K562 (cell line): ENCODE measurements around the gene ZFYVE28. TPM values are rescaled to one million over a fixed set of nuclear protein-coding genes. Genes with fewer than 3 reads are reported as not detected.

Experiments used
- BACH1 ChIP-seq: fragments of 200-800 bp; sonication (Bioruptor generic); IDR thresholded peaks from 2 replicates; pipeline ENCODE4 v1.6.1; 2016; ENCODE audit warnings: missing genetic modification characterization, missing compliant biosample characterization
- BRF1 ChIP-seq: IDR thresholded peaks from 3 replicates; pipeline ENCODE4 v1.6.1; 2011; ENCODE audit warnings: borderline replicate concordance, mild to moderate bottlenecking; ENCODE audit not compliant: insufficient read length; ENCODE audit errors: extremely low read depth
- CHD2 ChIP-seq: IDR thresholded peaks from 2 replicates; pipeline ENCODE4 v1.6.1; 2011; ENCODE audit warnings: low read depth, low read length
- CXXC5 ChIP-seq: fragments of 250-450 bp; sonication (Bioruptor Pico); IDR thresholded peaks from 2 replicates; pipeline ENCODE4 v1.8.0; 2022; ENCODE audit warnings: inconsistent platforms, mild to moderate bottlenecking, moderate library complexity
- L3MBTL2 ChIP-seq: fragments of 450-650 bp; IDR thresholded peaks from 2 replicates; pipeline ENCODE4 v1.6.1; 2016; ENCODE audit warnings: mild to moderate bottlenecking, moderate library complexity
- MAFG ChIP-seq: fragments of 450-650 bp; conservative IDR thresholded peaks from 2 replicates; pipeline ENCODE4 v1.6.1; 2016; ENCODE audit warnings: missing genetic modification characterization, missing compliant biosample characterization
- MAFK ChIP-seq: IDR thresholded peaks from 2 replicates; pipeline ENCODE4 v1.6.1; 2011; ENCODE audit warnings: low read length, improper control_type of control experiment
- NR2C2 ChIP-seq, 2 experiments: fragments of 200-800 bp in 1 of 2; sonication (Bioruptor generic) in 1 of 2; sonication (generic) in 1 of 2; formaldehyde crosslinking in 1 of 2; IDR thresholded peaks; 2 replicates each; pipeline versions ENCODE4 v1.6.1 to v1.8.0; 2016 to 2022; ENCODE audit warnings: mild to moderate bottlenecking in 1 of 2, missing compliant biosample characterization in 1 of 2, missing genetic modification characterization in 1 of 2, missing genetic modification reagents in 1 of 2
- PURB ChIP-seq: sonication (generic); formaldehyde crosslinking; IDR thresholded peaks from 2 replicates; pipeline ENCODE4 v1.9.0; 2021; ENCODE audit warnings: low read depth, mild to moderate bottlenecking, missing genetic modification reagents
- TAL1 ChIP-seq: fragments of 450-650 bp; IDR thresholded peaks from 2 replicates; pipeline ENCODE4 v1.6.1; 2016; ENCODE audit warnings: mild to moderate bottlenecking
- ZBTB7A ChIP-seq: IDR thresholded peaks from 2 replicates; pipeline ENCODE4 v1.6.1; 2011; ENCODE audit warnings: low read depth, mild to moderate bottlenecking, low read length, moderate library complexity, borderline replicate concordance; ENCODE audit not compliant: control insufficient read depth
- ZNF589 ChIP-seq: fragments of 200-800 bp; sonication (Bioruptor generic); IDR thresholded peaks from 2 replicates; pipeline ENCODE4 v1.6.1; 2016; ENCODE audit warnings: low read depth, missing genetic modification characterization, missing compliant biosample characterization
- ZSCAN29 ChIP-seq: fragments of 450-650 bp; IDR thresholded peaks from 2 replicates; pipeline ENCODE4 v1.6.1; 2017
- polyA plus RNA-seq, 8 experiments: library from polyadenylated mRNA; depleted of rRNA in 4 of 8; stranded (reverse) in 5 of 8; unstranded in 3 of 8; fragments of >200 nt; fragmentation: Nextera tagmentation in 2 of 8; fragmentation: Illumina TruSeq in 1 of 8; extraction: Ambion mirVana in 2 of 8; extraction: Trizol in 1 of 8; gene quantifications; 2 replicates each; pipeline versions ENCODE4 v1.2.1 to v1.2.3, GENCODE V29; 2011 to 2014; ENCODE audit warnings: inconsistent platforms in 1 of 8, missing spikeins in 1 of 8
- total RNA-seq, 7 experiments: library from RNA; depleted of rRNA in 6 of 7; stranded (reverse); fragments of >200 nt in 6 of 7; fragmentation: Illumina TruSeq in 2 of 7; extraction: Trizol in 2 of 7; gene quantifications; 2 replicates each; pipeline versions ENCODE4 v1.2.1 to v1.2.3, GENCODE V29; 2011 to 2021; ENCODE audit warnings: low replicate concordance in 1 of 7
- TF ChIP-seq, protein P1 (sequence below), 2 experiments: fragments of 450-650 bp in 1 of 2; sonication (generic) in 1 of 2; formaldehyde crosslinking in 1 of 2; IDR thresholded peaks in 1 of 2; conservative IDR thresholded peaks in 1 of 2; 2 replicates each; pipeline versions ENCODE4 v1.6.1 to v1.8.1; 2016 to 2023; ENCODE audit warnings: mild to moderate bottlenecking in 2 of 2, moderate library complexity in 2 of 2, inconsistent platforms in 1 of 2, missing genetic modification reagents in 1 of 2
- TF ChIP-seq, protein P2 (sequence below), 2 experiments: fragments of 200-800 bp in 1 of 2; sonication (Bioruptor generic) in 1 of 2; sonication (generic) in 1 of 2; formaldehyde crosslinking in 1 of 2; IDR thresholded peaks in 1 of 2; conservative IDR thresholded peaks in 1 of 2; 2 replicates each; pipeline versions ENCODE4 v1.5.0 to v1.6.1; 2016 to 2020; ENCODE audit warnings: missing compliant biosample characterization in 1 of 2, missing genetic modification characterization in 1 of 2, missing genetic modification reagents in 1 of 2
- TF ChIP-seq, protein P3 (sequence below), 3 experiments: fragments of 200-800 bp in 1 of 3; fragments of 250-450 bp in 1 of 3; fragments of 450-650 bp in 1 of 3; sonication (Bioruptor Pico) in 1 of 3; sonication (Bioruptor generic) in 1 of 3; formaldehyde crosslinking in 1 of 3; IDR thresholded peaks; 2 replicates each; pipeline versions ENCODE4 v1.6.1 to v1.8.0; 2016 to 2022; ENCODE audit warnings: mild to moderate bottlenecking in 2 of 3, missing genetic modification characterization in 2 of 3, missing compliant biosample characterization in 1 of 3, moderate library complexity in 1 of 3
- TF ChIP-seq, protein P4 (sequence below): fragments of 450-650 bp; formaldehyde crosslinking; IDR thresholded peaks from 2 replicates; pipeline ENCODE4 v1.4.0; 2020; ENCODE audit warnings: mild to moderate bottlenecking, moderate library complexity

Gene ZFYVE28
- total and polyA plus RNA-seq, 9 of the 15 experiments (the other 6 are each of a cell fraction or from before 2014, with no cell fraction given): 1.3 to 24.8 (median 8.9) TPM

DNA sequence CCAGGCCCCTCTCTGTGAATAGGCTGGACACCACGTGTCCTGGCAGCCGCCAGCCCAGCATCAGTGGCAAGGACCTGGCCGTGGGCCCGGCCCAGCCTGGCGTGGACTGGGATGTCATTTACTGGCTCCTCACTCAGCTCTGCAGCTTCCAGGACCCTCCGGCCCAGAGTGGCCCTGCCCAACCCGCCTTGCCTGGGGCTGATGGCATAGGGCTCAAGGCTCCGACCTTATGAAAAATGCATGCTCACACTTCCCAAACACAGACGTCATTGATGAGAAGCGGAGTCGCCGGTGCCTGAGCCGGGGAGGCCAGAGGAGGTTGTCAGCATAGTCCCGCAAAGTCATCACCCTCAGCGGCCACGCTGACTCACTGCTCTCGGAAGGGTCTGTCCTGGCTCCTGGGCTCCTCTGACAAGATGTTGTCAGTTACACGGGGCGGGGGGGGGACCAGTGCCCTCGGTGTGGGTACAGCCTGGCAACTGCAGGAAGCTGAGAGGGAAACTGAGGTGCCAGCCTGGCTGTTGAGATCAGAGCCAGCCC is 14.6 kb upstream of the ZFYVE28 start (continued):
- TF ChIP-seq ZBTB7A (peak; percentile 58; the same call in 1 of the 2 replicates), MAFG (tag) (peak; percentile 88), CHD2 (no peak), ZNF589 (no peak), CXXC5 (CRISPR knock-in tag) (peak; percentile 36; the same call in 1 of the 2 replicates), PURB (CRISPR knock-in tag) (no peak), NR2C2 (CRISPR knock-in tag; IDR thresholded peaks at IDR 0.05) (no peak), NR2C2 (tag; IDR thresholded peaks at IDR 0.05) (peak; percentile 42; the same call in 1 of the 2 replicates), BRF1 (no peak), BACH1 (0 out of 2 replicates have a peak, but pooled peaks have one; percentile 45), TAL1 (0 out of 2 replicates have a peak, but pooled peaks have one; percentile 7), ZSCAN29 (no peak), MAFK (peak; percentile 81), L3MBTL2 (peak; percentile 54; the same call in 1 of the 2 replicates)
- TF ChIP-seq, protein P1, sequence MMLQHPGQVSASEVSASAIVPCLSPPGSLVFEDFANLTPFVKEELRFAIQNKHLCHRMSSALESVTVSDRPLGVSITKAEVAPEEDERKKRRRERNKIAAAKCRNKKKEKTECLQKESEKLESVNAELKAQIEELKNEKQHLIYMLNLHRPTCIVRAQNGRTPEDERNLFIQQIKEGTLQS (IDR thresholded peaks at IDR 0.05): peak; percentile 79
- TF ChIP-seq, protein P1 (CRISPR knock-in tag; conservative IDR thresholded peaks at IDR 0.05): no peak
- TF ChIP-seq, protein P2, sequence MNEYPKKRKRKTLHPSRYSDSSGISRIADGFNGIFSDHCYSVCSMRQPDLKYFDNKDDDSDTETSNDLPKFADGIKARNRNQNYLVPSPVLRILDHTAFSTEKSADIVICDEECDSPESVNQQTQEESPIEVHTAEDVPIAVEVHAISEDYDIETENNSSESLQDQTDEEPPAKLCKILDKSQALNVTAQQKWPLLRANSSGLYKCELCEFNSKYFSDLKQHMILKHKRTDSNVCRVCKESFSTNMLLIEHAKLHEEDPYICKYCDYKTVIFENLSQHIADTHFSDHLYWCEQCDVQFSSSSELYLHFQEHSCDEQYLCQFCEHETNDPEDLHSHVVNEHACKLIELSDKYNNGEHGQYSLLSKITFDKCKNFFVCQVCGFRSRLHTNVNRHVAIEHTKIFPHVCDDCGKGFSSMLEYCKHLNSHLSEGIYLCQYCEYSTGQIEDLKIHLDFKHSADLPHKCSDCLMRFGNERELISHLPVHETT (CRISPR knock-in tag; conservative IDR thresholded peaks at IDR 0.05 in 1 of 2, IDR thresholded peaks at IDR 0.05 in 1 of 2): peak in 1 of 2 experiments; percentile 54; a peak in 1 of 4 replicates
- TF ChIP-seq, protein P3, sequence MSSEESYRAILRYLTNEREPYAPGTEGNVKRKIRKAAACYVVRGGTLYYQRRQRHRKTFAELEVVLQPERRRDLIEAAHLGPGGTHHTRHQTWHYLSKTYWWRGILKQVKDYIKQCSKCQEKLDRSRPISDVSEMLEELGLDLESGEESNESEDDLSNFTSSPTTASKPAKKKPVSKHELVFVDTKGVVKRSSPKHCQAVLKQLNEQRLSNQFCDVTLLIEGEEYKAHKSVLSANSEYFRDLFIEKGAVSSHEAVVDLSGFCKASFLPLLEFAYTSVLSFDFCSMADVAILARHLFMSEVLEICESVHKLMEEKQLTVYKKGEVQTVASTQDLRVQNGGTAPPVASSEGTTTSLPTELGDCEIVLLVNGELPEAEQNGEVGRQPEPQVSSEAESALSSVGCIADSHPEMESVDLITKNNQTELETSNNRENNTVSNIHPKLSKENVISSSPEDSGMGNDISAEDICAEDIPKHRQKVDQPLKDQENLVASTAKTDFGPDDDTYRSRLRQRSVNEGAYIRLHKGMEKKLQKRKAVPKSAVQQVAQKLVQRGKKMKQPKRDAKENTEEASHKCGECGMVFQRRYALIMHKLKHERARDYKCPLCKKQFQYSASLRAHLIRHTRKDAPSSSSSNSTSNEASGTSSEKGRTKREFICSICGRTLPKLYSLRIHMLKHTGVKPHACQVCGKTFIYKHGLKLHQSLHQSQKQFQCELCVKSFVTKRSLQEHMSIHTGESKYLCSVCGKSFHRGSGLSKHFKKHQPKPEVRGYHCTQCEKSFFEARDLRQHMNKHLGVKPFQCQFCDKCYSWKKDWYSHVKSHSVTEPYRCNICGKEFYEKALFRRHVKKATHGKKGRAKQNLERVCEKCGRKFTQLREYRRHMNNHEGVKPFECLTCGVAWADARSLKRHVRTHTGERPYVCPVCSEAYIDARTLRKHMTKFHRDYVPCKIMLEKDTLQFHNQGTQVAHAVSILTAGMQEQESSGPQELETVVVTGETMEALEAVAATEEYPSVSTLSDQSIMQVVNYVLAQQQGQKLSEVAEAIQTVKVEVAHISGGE (CRISPR knock-in tag; IDR thresholded peaks at IDR 0.05): peak in 1 of 3 experiments; percentile 38; a peak in 1 of 6 replicates
- TF ChIP-seq, protein P4, sequence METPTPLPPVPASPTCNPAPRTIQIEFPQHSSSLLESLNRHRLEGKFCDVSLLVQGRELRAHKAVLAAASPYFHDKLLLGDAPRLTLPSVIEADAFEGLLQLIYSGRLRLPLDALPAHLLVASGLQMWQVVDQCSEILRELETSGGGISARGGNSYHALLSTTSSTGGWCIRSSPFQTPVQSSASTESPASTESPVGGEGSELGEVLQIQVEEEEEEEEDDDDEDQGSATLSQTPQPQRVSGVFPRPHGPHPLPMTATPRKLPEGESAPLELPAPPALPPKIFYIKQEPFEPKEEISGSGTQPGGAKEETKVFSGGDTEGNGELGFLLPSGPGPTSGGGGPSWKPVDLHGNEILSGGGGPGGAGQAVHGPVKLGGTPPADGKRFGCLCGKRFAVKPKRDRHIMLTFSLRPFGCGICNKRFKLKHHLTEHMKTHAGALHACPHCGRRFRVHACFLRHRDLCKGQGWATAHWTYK (CRISPR knock-in tag): peak; percentile 64; the same call in 1 of the 2 replicates
